Activated naive CD4-positive, alpha-beta T cell treated with anti-CD3 and anti-CD28 coated beads, Interleukin-2, amount 10 ng/mL, durations not matched to agents 7 days and 5 days (primary cell): Measurements from ENCODE around the gene CD300LD.

ENCODE experiments used
- CTCF ChIA-PET: fragments of 350-600 bp; sonication (Branson Sonifier 250); formaldehyde crosslinking; loops from one replicate; lab custom pipeline; 2021; ENCODE audit warnings: antibody characterized with exemption; lab: Charles Lee
- DNase-seq: peaks from one replicate; pipeline ENCODE4 v3.0.0-alpha.2; 2020
- H3K27ac Mint-ChIP-seq: one replicate; pipeline ENCODE4 v1.8.0; 2021; ENCODE audit warnings: mild to moderate bottlenecking, moderate library complexity, mixed read lengths
- H3K27me3 Mint-ChIP-seq: one replicate; pipeline ENCODE4 v1.8.0; 2021; ENCODE audit warnings: mild to moderate bottlenecking, mixed read lengths
- H3K36me3 Mint-ChIP-seq: one replicate; pipeline ENCODE4 v1.8.0; 2021; ENCODE audit warnings: mixed read lengths
- H3K4me1 Mint-ChIP-seq: one replicate; pipeline ENCODE4 v1.8.0; 2021; ENCODE audit warnings: mixed read lengths
- H3K4me3 Mint-ChIP-seq: one replicate; pipeline ENCODE4 v1.8.0; 2021; ENCODE audit warnings: mild to moderate bottlenecking, moderate library complexity, mixed read lengths
- H3K9me3 Mint-ChIP-seq: one replicate; pipeline ENCODE4 v1.8.0; 2021; ENCODE audit warnings: mixed read lengths

Gene CD300LD

GRCh38 chr17:74623693-74624093 lies 31.6 kb upstream of the CD300LD start, which contains the start of gene CD300E:
CD300E (minus strand) TSS chr17:74623738; CDS start chr17:74623621, 117 bp downstream.
- peaks cover 6% of the 10 kb centered on the region for H3K9me3 Mint-ChIP-seq
- CTCF ChIA-PET, result no interaction called here
- H3K4me3 Mint-ChIP-seq, result no peak within 1 kb of the TSS
- no peaks in the 10 kb centered on the region for H3K36me3 Mint-ChIP-seq
- no peak for DNase-seq
- H3K4me1 Mint-ChIP-seq, result no peaks in the 10 kb centered on the region
- peaks cover 74% of the 10 kb centered on the region for H3K27me3 Mint-ChIP-seq
- H3K27ac Mint-ChIP-seq, result no peak within 1 kb of the TSS

- no peak for DNase-seq
- Mint-ChIP-seq H3K36me3 (no peaks in the 10 kb centered on the region), H3K4me3 (no peak overlapping the region), H3K27ac (no peak overlapping the region), H3K27me3 (peaks cover 61% of the 10 kb centered on the region), H3K9me3 (no peaks in the 10 kb centered on the region), H3K4me1 (no peaks in the 10 kb centered on the region)
- CTCF ChIA-PET, result interaction anchor here (0.7 kb wide), 1 partner anchor 794 kb away, joined by 3 read pairs; no protein-coding TSS in a partner anchor
These were observed 27.1 kb upstream of the CD300LD start for GRCh38 chr17:74619077-74619673.

- Mint-ChIP-seq H3K4me3 (no peak overlapping the region), H3K27ac (no peak overlapping the region), H3K4me1 (no peaks in the 10 kb centered on the region), H3K36me3 (no peaks in the 10 kb centered on the region), H3K27me3 (peaks cover 55% of the 10 kb centered on the region), H3K9me3 (no peaks in the 10 kb centered on the region)
- CTCF ChIA-PET, result no interaction called here
- no peak for DNase-seq
These were observed 26.4 kb upstream of the CD300LD start for GRCh38 chr17:74618451-74618850.

DNA sequence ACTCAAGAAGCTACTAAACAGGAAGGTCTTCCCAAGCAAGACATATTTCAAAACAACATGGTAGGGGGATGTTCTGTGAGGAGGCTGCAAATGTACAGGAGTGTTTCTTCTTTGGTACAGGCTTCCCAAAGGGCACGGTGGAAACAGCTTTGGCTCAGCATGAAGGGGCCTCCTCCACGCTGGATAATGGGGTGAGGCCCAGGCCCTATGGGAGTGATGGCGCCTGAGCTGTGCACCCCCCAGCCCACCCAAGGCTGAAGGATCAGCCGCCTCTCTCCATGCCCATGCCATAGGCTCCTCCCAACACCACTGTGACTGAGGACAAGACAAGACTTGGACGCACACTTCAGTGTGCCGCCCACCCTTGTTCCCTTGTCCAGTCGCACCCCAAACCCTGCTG lies 24.6 kb upstream of the CD300LD start:
- H3K4me3 Mint-ChIP-seq, result no peak overlapping the region
- no peaks in the 10 kb centered on the region for H3K9me3 Mint-ChIP-seq
- H3K27ac Mint-ChIP-seq, result no peak overlapping the region
- no peaks in the 10 kb centered on the region for H3K36me3 Mint-ChIP-seq
- no peak for DNase-seq
- H3K27me3 Mint-ChIP-seq, result peaks cover 43% of the 10 kb centered on the region
- CTCF ChIA-PET, result no interaction called here
- peaks cover 7% of the 10 kb centered on the region for H3K4me1 Mint-ChIP-seq

DNA sequence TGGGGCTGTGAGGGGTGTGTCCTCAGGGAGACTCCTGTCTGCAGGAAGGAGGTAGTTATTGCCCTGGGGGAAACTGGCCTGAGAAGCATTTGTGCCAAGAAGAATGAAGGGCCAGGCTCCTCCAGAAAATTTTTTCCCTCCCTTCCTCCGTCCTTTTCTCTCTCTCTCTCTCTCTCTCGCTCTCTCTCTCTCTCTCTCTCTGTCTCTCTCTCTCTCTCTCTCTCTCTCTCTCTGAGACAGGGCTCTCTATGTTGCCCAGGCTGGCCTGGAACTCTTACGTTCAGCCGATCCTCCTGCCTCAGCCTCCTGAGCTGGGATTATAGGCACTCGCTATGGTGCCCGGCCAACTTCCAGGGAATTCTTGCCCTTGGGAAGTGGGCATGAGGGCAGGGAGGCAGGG lies 20.0 kb upstream of the CD300LD start:
- Mint-ChIP-seq H3K27me3 (peaks cover 11% of the 10 kb centered on the region), H3K4me1 (peaks cover 7% of the 10 kb centered on the region), H3K4me3 (no peak overlapping the region), H3K36me3 (no peaks in the 10 kb centered on the region), H3K27ac (no peak overlapping the region), H3K9me3 (no peaks in the 10 kb centered on the region)
- CTCF ChIA-PET, result interaction anchor here (1.2 to 2.2 kb wide), 3 partner anchors 46 to 126 kb away, joined by 3 to 8 read pairs (median 5); no protein-coding TSS in a partner anchor
- DNase-seq, result no peak

DNA sequence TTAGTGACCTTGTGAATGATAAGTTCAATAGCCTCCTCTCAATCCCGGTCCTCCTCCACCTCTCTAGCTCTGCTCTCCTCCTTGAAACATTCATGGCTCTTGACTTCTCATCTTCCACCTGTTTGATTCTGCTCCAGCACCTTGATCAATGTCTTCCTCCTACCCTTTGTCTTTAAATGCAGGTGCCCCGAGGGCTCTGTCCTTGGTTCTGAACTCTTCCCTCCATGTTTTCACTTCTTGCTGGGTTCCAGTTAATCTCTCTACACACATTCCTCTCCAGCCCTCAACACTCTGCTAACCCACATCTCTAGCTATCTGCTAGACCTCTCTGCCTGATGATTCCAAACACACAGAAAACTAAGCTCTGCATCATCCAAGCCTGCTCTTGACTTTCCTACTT lies 18.0 kb upstream of the CD300LD start:
- peaks cover 7% of the 10 kb centered on the region for H3K4me1 Mint-ChIP-seq
- H3K36me3 Mint-ChIP-seq, result no peaks in the 10 kb centered on the region
- peak; percentile 46 for DNase-seq
- H3K4me3 Mint-ChIP-seq, result no peak overlapping the region
- no peaks in the 10 kb centered on the region for H3K9me3 Mint-ChIP-seq
- peaks cover 20% of the 10 kb centered on the region for H3K27me3 Mint-ChIP-seq
- H3K27ac Mint-ChIP-seq, result no peak overlapping the region
- CTCF ChIA-PET, result no interaction called here

DNA sequence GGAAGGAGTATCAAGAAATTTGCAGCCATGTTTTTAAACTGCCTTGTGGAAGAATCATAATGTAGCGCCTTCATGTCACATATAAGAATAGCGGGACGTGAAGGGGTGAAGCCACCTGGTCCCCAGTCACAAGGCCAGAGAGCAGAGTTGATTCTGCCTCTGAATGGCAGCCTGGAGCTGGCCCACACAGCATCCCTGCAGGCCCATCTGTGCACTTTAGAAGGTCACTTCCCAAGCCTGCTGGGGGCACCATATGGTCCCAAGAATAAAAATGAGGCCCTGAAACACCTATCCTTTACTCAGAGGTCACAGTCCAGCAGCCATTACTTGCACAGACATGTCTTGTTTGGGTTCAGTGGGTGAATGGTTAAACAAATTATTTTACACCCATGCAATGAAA lies 16.4 kb upstream of the CD300LD start:
- peaks cover 34% of the 10 kb centered on the region for H3K27me3 Mint-ChIP-seq
- no peak overlapping the region for H3K4me3 Mint-ChIP-seq
- peaks cover 9% of the 10 kb centered on the region for H3K4me1 Mint-ChIP-seq
- H3K9me3 Mint-ChIP-seq, result no peaks in the 10 kb centered on the region
- H3K36me3 Mint-ChIP-seq, result no peaks in the 10 kb centered on the region
- H3K27ac Mint-ChIP-seq, result no peak overlapping the region
- no peak for DNase-seq
- CTCF ChIA-PET, result no interaction called here

GRCh38 chr17:74607221-74607620 lies 15.1 kb upstream of the CD300LD start:
- CTCF ChIA-PET, result no interaction called here
- peaks cover 14% of the 10 kb centered on the region for H3K4me1 Mint-ChIP-seq
- H3K27ac Mint-ChIP-seq, result no peak overlapping the region
- H3K4me3 Mint-ChIP-seq, result no peak overlapping the region
- no peaks in the 10 kb centered on the region for H3K9me3 Mint-ChIP-seq
- H3K27me3 Mint-ChIP-seq, result peaks cover 44% of the 10 kb centered on the region
- DNase-seq, result no peak
- no peaks in the 10 kb centered on the region for H3K36me3 Mint-ChIP-seq

- H3K27ac Mint-ChIP-seq, result no peak overlapping the region
These were observed 14.0 kb upstream of the CD300LD start for GRCh38 chr17:74606050-74606449.

DNA sequence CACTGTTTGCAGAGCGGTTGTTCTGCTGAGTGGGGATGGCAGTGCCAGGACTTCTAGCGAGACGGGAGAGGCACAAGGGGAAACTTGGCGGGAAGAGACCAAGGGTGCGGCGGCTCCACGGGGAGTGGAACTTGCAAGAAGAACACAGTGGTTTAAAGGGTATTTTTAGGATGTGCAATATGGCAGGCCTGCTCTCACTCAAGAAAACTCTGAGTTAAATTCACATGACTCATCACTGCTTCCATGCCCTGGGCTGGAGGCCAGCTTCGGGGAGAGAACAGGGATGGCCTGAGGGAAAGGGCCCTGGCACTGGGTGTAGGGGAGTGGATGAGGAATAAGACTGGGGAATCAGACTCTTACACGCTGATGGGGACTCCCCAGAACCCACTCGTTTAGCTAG lies 13.3 kb upstream of the CD300LD start:
- no peak overlapping the region for H3K27ac Mint-ChIP-seq
- H3K27me3 Mint-ChIP-seq, result peaks cover 53% of the 10 kb centered on the region
- CTCF ChIA-PET, result interaction anchor here (0.9 kb wide), 1 partner anchor 161 kb away, joined by 3 read pairs; no protein-coding TSS in a partner anchor
- DNase-seq, result no peak
- H3K9me3 Mint-ChIP-seq, result no peaks in the 10 kb centered on the region
- peaks cover 15% of the 10 kb centered on the region for H3K4me1 Mint-ChIP-seq
- no peak overlapping the region for H3K4me3 Mint-ChIP-seq
- H3K36me3 Mint-ChIP-seq, result no peaks in the 10 kb centered on the region

More at GRCh38 chr17:74606050-74606449, 14.0 kb upstream of the CD300LD start:
- Mint-ChIP-seq H3K9me3 (no peaks in the 10 kb centered on the region), H3K27me3 (peaks cover 47% of the 10 kb centered on the region), H3K36me3 (no peaks in the 10 kb centered on the region), H3K4me3 (no peak overlapping the region), H3K4me1 (peaks cover 15% of the 10 kb centered on the region)
- DNase-seq, result no peak
- CTCF ChIA-PET, result interaction anchor here (0.9 kb wide), 1 partner anchor 162 kb away, joined by 3 read pairs; no protein-coding TSS in a partner anchor

GRCh38 chr17:74604761-74605160 lies 12.7 kb upstream of the CD300LD start:
- CTCF ChIA-PET, result interaction anchor here (2.3 kb wide), 1 partner anchor 236 kb away, joined by 8 read pairs; the partner anchor contains the start of gene GPR142
- peaks cover 15% of the 10 kb centered on the region for H3K4me1 Mint-ChIP-seq
- DNase-seq, result no peak
- H3K9me3 Mint-ChIP-seq, result no peaks in the 10 kb centered on the region
- no peak overlapping the region for H3K27ac Mint-ChIP-seq
- H3K27me3 Mint-ChIP-seq, result peaks cover 57% of the 10 kb centered on the region
- H3K36me3 Mint-ChIP-seq, result no peaks in the 10 kb centered on the region
- H3K4me3 Mint-ChIP-seq, result no peak overlapping the region

GRCh38 chr17:74604200-74604599 lies 12.1 kb upstream of the CD300LD start:
- H3K27me3 Mint-ChIP-seq, result peaks cover 62% of the 10 kb centered on the region
- CTCF ChIA-PET, result interaction anchor here (2.0 to 2.3 kb wide), 3 partner anchors 30 to 236 kb away, joined by 5 to 8 read pairs (median 7); partner anchors contain the start of gene GPR142
- H3K9me3 Mint-ChIP-seq, result no peaks in the 10 kb centered on the region
- DNase-seq, result no peak
- no peak overlapping the region for H3K4me3 Mint-ChIP-seq
- H3K27ac Mint-ChIP-seq, result no peak overlapping the region
- peaks cover 18% of the 10 kb centered on the region for H3K4me1 Mint-ChIP-seq
- H3K36me3 Mint-ChIP-seq, result no peaks in the 10 kb centered on the region

- H3K4me1 Mint-ChIP-seq, result peaks cover 21% of the 10 kb centered on the region
- H3K27ac Mint-ChIP-seq, result no peak overlapping the region
- no peak for DNase-seq
- H3K36me3 Mint-ChIP-seq, result no peaks in the 10 kb centered on the region
- H3K9me3 Mint-ChIP-seq, result no peaks in the 10 kb centered on the region
- H3K27me3 Mint-ChIP-seq, result peaks cover 67% of the 10 kb centered on the region
- CTCF ChIA-PET, result interaction anchor here (0.6 to 2.3 kb wide), 10 partner anchors 10 to 235 kb away, joined by 3 to 8 read pairs (median 5); partner anchors contain the start of gene GPR142
- H3K4me3 Mint-ChIP-seq, result no peak overlapping the region
These were observed 11.7 kb upstream of the CD300LD start for GRCh38 chr17:74603746-74604145.

DNA sequence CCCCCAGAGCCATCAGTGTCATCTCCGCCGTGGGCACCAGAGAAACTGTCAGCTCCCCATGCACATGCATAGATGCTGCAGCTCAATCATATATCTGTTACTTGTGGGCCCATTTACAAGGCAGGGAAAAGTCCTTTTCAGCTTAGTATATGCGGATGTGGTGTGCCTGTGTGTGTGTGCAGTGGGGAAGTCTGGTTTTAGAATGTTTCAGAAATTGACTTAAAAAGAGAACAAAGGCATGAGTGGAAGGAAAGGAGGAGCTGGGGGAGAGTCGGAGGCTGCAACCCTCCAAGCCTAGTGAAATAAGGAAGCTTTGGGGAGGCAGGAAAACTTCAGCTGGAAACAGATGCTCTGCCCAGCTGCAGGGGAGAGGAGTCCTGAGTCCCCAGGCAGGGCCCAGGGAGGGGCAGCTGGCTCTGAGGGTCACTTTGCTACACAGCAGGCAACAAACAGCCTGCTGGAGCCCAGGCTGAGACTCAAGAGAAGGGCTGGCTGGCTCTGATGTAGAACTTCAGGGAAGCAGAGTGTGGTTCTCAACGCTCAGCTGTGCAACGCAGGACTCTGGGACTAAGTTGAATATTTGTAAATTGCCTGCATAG lies 11.1 kb upstream of the CD300LD start:
- H3K36me3 Mint-ChIP-seq, result no peaks in the 10 kb centered on the region
- no peak overlapping the region for H3K4me3 Mint-ChIP-seq
- H3K27me3 Mint-ChIP-seq, result peaks cover 70% of the 10 kb centered on the region
- peaks cover 26% of the 10 kb centered on the region for H3K4me1 Mint-ChIP-seq
- CTCF ChIA-PET, result interaction anchor here (0.6 to 2.3 kb wide), 13 partner anchors 9 to 234 kb away, joined by 3 to 8 read pairs (median 5); partner anchors contain the start of gene GPR142
- no peak overlapping the region for H3K27ac Mint-ChIP-seq
- H3K9me3 Mint-ChIP-seq, result no peaks in the 10 kb centered on the region
- DNase-seq, result no peak
